ENCODE measurements around the gene BNC2.
A peak's percentile ranks its signal among the peaks of the same experiment; 100 is the strongest.

BNC2 gene

GRCh38 chr9:16396389-16396788 lies 474.1 kb downstream of the BNC2 start (continued):
- no peak for TF ChIP-seq ZBTB6 (tag by site-specific recombination; IDR thresholded peaks at IDR 0.05)
- no peak for TF ChIP-seq ZNF626 (tag by site-specific recombination; IDR thresholded peaks at IDR 0.05)
- TF ChIP-seq SCRT1 (tag by site-specific recombination; IDR thresholded peaks at IDR 0.05; ENCODE audit: borderline replicate concordance), result no peak

GRCh38 chr9:16391369-16391768 lies 479.1 kb downstream of the BNC2 start:
- Histone ChIP-seq H3K4me3 (ENCODE audit: low read depth, low read length) (no peak overlapping the region), H3K36me3 (ENCODE audit: control insufficient read depth in 2 of 2, insufficient read depth in 1 of 2, low read length in 2 of 2) (no peaks in the 10 kb centered on the region), H3K4me1 (ENCODE audit: control insufficient read depth, insufficient read depth, low read length) (no peaks in the 10 kb centered on the region), H3K9me3 (ENCODE audit: control insufficient read depth, insufficient read depth, low read depth, low read length) (no peaks in the 10 kb centered on the region), H3K27ac (ENCODE audit: extremely low read depth, low read depth, low read length) (no peak overlapping the region)
- ChIA-PET POLR2A (no interaction called here), CTCF (interaction anchor here (0.6 kb wide), 1 partner anchor 195 kb away, joined by 3 read pairs; no protein-coding TSS in a partner anchor)
- TF ChIP-seq ZBTB11 (tag by site-specific recombination; conservative IDR thresholded peaks at IDR 0.05; ENCODE audit: low read depth) (no peak), ZNF571 (tag by site-specific recombination; IDR thresholded peaks at IDR 0.05) (no peak)

GRCh38 chr9:16387382-16387781 lies 483.1 kb downstream of the BNC2 start:
- ChIA-PET POLR2A (no interaction called here), CTCF (interaction anchor here (0.6 kb wide), 3 partner anchors 29 to 731 kb away, joined by 3 to 7 read pairs (median 3); no protein-coding TSS in a partner anchor)
- H3K36me3 ChIP-seq (ENCODE audit: control insufficient read depth in 2 of 2, insufficient read depth in 1 of 2, low read length in 2 of 2), result no peaks in the 10 kb centered on the region
- no peak overlapping the region for H3K4me3 ChIP-seq (ENCODE audit: low read depth, low read length)
- H3K4me1 ChIP-seq (ENCODE audit: control insufficient read depth, insufficient read depth, low read length), result no peaks in the 10 kb centered on the region
- no peak overlapping the region for H3K27ac ChIP-seq (ENCODE audit: extremely low read depth, low read depth, low read length)
- TF ChIP-seq MYNN (tag by site-specific recombination; IDR thresholded peaks at IDR 0.05; ENCODE audit: borderline replicate concordance) (no peak), SCRT2 (tag by site-specific recombination; IDR thresholded peaks at IDR 0.05) (0 out of 2 replicates have a peak, but pooled peaks have one; percentile 20)
- H3K9me3 ChIP-seq (ENCODE audit: control insufficient read depth, insufficient read depth, low read depth, low read length), result no peaks in the 10 kb centered on the region

- no peaks in the 10 kb centered on the region for H3K9me3 ChIP-seq (ENCODE audit: control insufficient read depth, insufficient read depth, low read depth, low read length)
- ChIA-PET CTCF (interaction anchor here (0.6 kb wide), 1 partner anchor 731 kb away, joined by 7 read pairs; no protein-coding TSS in a partner anchor), POLR2A (no interaction called here)
- H3K4me3 ChIP-seq (ENCODE audit: low read depth, low read length), result no peak overlapping the region
- H3K36me3 ChIP-seq (ENCODE audit: control insufficient read depth in 2 of 2, insufficient read depth in 1 of 2, low read length in 2 of 2), result no peaks in the 10 kb centered on the region
- no peak overlapping the region for H3K27ac ChIP-seq (ENCODE audit: extremely low read depth, low read depth, low read length)
- no peaks in the 10 kb centered on the region for H3K4me1 ChIP-seq (ENCODE audit: control insufficient read depth, insufficient read depth, low read length)
- TF ChIP-seq ZNF747 (tag by site-specific recombination; IDR thresholded peaks at IDR 0.05) (no peak), ZNF585B (tag by site-specific recombination; IDR thresholded peaks at IDR 0.05) (no peak), ZNF777 (tag by site-specific recombination; IDR thresholded peaks at IDR 0.05; ENCODE audit: borderline replicate concordance) (no peak), ZNF521 (tag by site-specific recombination; IDR thresholded peaks at IDR 0.05) (no peak), ZNF18 (tag by site-specific recombination; IDR thresholded peaks at IDR 0.05) (no peak), ZFP69B (tag by site-specific recombination; IDR thresholded peaks at IDR 0.05) (no peak), ZNF571 (tag by site-specific recombination; IDR thresholded peaks at IDR 0.05) (no peak), MZF1 (tag by site-specific recombination; IDR thresholded peaks at IDR 0.05; ENCODE audit: borderline replicate concordance) (no peak), ZNF768 (tag by site-specific recombination; IDR thresholded peaks at IDR 0.05) (no peak), ZNF610 (tag by site-specific recombination; IDR thresholded peaks at IDR 0.05; ENCODE audit: borderline replicate concordance) (no peak), ZNF148 (tag by site-specific recombination; IDR thresholded peaks at IDR 0.05; ENCODE audit: borderline replicate concordance) (no peak), ZSCAN16 (tag by site-specific recombination; IDR thresholded peaks at IDR 0.05) (no peak), GLI4 (tag by site-specific recombination; IDR thresholded peaks at IDR 0.05) (no peak), ZNF138 (tag by site-specific recombination; IDR thresholded peaks at IDR 0.05; ENCODE audit: borderline replicate concordance) (no peak), ZNF560 (tag by site-specific recombination; IDR thresholded peaks at IDR 0.05; ENCODE audit: borderline replicate concordance) (no peak), ZNF501 (tag by site-specific recombination; IDR thresholded peaks at IDR 0.05) (no peak), ZNF114 (tag by site-specific recombination; IDR thresholded peaks at IDR 0.05) (no peak)
Observed at GRCh38 chr9:16386827-16387077, 483.7 kb downstream of the BNC2 start.

Data from HEK293 (cell line).